Activated CD4-positive, CD25-positive, alpha-beta regulatory T cell treated with anti-CD3 and anti-CD28 coated beads, Interleukin-2, amount 50 U/mL, for 24 hours (primary cell): ENCODE results near the gene FMN1.
"Not testable (repeated sequence)": the region's sequence is repeated elsewhere in the genome, so short reads cannot be mapped to it uniquely, and the experiment has no call there.

Experiments
- ATAC-seq, 2 donors: fragments of 150-1000 bp; cut with Tn5 transposase; one replicate each; pipeline ENCODE4 v1.10.0; 2021; ENCODE audit warnings: mild to moderate bottlenecking in 1 of 2, moderate library complexity in 1 of 2

FMN1 gene

DNA sequence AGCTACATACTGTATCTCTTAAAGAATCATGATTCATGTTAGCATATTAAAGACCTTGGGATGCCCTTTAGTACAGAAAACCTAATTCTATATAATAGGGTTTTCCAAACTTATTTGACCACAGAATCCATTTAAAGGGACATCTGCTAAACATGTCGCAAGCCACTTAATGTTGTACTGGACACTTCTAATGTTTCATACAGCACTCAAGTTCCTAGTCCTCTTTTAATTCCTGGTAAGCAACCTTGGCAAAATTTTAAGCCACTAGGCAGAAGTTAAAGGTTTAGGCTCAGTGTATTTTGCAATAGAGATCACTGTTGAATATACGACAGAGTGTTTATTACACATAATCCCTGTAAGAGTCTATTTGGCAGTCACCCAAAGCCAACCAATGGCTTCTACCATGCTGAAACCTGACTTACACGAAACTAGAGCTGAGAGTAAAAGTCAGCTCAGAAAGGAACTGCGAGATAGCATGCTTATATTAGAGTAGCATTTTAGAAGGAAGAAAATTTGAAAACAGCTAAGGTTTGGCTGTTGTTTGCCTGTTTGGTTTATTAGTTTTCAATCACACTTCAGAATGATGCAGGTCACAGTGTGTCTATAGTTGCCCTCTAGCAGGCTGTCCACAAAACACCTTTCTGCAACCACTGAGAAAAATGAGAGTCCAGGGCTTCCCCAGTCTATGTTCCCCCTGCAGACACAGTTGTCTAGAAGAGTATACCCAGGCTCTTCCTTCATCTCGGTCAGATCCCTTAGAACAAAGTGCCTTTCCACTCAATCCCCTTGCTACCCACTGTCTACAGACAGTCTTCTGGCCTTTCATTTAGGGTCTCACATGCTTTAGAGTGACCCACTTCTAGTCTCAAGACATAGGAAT lies 104.4 kb downstream of the FMN1 start:
- ATAC-seq, result no peak

GRCh38 chr15:33089165-33089877 lies 105.2 kb downstream of the FMN1 start:
- ATAC-seq, result no peak

DNA sequence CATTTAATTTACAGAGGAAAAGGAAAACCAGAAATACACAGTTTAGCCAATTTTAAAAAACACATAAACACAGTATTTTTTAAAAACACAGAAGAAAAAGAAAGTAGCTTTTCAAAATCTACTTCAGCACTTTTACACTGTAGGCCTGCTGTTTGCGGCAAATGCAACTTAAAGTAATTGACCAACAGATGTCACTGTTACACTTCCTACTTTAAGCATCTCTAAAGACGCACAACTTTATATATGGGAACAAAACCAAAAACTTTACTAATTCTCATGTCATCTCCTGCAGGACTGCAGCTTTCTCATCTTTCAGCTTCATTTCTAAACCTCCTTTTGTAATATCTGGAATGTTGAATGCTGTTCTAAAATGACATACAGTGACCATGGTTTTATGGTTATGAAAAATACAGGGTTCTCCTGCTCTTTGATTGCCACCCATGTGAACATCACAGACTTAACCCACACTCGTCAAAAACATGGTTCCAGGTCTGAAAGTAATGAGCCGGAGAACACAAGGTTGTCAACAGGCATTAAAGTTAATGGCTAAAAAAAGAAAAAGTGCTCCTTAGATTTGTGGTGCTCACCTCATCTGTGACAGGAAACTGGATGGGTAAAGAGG lies 107.9 kb downstream of the FMN1 start:
- no peak for ATAC-seq

DNA sequence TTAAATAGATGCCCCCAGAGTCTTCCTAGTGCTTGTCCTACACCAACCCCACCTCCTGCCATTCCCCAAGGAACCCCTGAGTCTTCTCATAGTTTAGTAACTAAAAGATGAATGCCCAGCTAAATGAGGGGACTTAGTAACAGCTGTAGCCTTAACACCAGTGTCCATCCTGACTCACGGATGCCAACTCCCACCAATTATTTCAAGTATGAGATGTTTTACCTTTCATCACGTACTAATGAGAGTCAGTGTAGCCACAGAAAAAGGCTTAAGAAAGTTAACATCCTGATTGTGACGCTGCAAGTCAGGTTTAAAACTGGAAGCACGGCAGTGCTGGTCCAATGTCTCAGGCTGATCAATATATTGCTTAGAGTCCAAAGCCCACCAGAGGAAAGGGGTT lies 109.9 kb downstream of the FMN1 start:
- ATAC-seq, result no peak

DNA sequence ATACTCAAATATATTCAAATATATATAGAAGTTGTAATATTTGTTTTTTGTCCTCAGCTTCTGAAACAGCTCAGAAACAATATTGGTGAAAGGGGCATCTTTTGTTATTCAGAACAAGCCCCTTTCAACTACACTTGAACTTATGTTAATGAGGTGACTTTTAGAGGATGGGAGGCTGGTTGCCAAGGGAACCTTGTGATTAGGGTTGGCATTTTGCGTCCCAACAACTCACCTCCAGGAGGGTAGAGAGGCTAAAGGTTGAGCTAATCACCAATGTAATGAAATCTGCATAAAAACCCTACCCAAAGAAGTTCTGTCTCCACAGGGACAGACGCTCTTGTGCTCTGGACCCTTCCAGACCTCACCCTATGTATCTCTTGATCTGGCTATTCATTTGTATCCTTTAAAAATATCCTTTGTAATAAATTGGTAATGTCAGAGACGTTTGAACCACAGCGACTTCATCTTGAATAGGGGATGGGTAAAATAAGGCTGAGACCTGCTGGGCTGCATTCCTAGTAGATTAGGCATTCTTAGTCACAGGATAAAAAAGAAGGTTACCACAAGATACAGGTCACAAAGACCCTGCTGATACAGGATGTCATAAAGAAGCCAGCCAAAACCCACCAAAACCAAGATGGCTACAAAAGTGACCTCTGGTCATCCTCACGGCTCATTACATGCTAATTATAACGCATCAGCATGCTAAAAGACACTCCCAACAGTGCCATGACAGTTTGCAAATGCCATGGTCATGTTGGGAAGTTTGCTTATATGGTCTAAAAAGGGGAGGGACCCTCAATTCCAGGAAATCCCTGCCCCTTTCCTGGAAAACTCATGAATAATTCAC lies 111.1 kb downstream of the FMN1 start:
- no peak for ATAC-seq

GRCh38 chr15:33080006-33080405 lies 114.5 kb downstream of the FMN1 start:
- no peak for ATAC-seq

GRCh38 chr15:33078607-33079006 lies 115.9 kb downstream of the FMN1 start:
- no peak for ATAC-seq

DNA sequence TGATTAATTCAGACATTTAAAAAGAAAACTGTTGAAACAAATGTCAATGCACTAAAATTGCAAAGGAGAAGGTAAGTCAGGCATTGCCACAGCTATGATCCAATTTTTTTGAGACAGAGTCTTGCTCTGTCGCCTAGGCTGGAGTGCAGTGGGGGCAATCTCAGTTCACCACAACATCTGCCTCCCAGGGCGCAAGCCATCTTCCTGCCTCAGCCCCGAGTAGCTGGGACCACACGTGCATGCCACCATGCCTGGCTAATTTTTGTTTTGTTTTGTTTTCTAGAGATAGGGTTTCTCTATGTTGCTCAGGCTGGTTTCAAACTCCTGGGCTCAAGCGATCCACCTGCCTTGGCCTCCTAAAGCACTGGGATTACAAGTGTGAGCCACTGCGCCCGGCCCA lies 117.6 kb downstream of the FMN1 start:
- no peak for ATAC-seq

DNA sequence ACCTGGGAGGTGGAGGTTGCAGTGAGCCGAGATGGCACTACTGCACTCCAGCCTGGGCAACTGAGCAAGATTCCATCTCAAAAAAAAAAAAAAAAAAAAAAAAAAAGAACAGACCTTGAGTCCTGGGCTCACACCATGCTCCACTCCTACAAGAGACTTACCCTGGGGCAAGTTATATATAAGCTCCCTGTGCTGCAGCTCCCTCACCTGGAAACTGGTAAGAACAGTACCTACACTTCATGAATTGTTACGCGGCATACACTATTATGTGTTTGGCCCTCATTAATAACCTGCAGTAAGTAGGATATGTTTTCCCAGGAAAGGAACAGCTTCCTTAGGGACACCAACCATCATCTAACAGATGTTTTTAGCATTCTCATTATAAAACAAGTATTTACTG lies 119.6 kb downstream of the FMN1 start:
- no peak for ATAC-seq

DNA sequence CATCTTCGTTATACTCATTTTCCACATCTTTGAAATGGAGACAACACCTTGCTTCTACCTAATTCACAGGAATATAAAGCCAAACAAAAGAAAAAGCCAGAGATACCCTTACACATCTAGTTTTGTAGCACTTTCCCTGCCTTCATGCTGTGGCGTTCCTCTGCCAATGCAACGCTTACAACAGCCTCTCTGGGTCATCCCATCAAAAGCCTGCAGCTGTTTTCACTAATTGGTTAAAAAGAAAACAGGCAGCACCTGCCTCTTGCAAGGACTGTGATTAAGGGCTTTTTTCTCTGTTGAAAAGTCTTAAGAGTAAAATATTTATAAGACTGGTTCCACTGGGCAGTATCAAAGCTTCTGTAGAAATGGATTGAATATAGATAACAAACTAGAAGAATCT lies 120.3 kb downstream of the FMN1 start:
- ATAC-seq, result no peak

DNA sequence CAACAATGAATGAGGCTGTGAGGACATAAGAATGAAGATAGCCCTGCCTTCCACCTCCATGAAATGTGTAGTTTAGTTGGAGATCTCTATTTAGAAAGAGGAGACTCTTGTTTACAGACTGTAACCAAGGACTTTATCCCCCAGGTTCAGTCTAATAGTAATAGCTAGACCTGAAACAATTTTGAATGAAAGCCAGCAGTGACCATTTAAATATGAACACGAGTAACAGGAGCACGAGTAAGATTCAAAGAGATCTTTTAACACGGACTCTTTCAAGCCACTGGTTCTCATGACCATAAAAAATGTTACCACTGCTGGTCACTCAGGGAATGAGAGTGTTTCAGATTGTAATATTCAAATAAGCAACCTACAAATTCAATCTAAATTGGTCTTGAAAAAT lies 123.1 kb downstream of the FMN1 start:
- no peak for ATAC-seq

DNA sequence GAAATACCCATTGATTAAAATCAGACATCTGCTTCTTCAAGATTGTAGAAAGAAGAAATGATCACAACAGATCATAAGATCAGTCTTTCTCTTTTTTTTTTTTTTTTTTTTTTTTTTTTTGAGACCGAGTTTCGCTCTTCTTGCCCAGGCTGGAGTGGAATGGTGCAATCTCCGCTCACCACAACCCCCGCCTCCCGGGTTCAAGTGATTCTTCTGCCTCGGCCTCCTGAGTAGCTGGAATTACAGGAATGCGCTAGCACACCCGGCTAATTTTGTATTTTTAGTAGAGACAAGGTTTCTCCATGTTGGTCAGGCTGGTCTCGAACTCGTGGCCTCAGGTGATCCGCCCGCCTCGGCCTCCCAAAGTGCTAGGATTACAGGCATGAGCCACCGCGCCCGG lies 124.6 kb downstream of the FMN1 start:
- not testable (repeated sequence) for ATAC-seq

GRCh38 chr15:33069161-33069560 lies 125.4 kb downstream of the FMN1 start:
- ATAC-seq, result no peak

- ATAC-seq, result no peak
Measured at GRCh38 chr15:33068511-33068990, 126.0 kb downstream of the FMN1 start.

DNA sequence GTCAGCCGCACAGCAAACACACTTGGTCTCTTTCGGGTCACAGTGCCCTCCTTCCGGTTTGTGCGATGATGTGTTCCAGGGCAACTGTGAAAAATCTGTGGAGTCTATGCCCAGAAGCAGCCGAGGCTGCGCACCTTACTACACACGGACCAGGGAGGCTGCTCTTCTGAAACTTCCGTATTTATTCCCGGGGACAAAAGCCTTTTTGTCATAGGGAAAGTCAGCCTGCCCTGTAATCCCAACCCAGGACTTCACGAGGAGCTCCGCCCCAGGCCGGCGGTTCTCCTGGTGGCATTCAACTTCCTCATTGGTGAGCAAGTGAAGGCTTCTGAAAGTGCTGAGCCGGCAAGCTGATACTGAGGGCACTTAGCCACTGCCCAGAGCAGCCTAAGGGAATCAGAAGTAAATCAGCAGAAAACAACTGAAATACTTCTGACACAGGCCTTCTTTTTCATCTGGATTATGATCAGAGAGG lies 126.5 kb downstream of the FMN1 start:
- no peak for ATAC-seq

GRCh38 chr15:33067456-33067855 lies 127.1 kb downstream of the FMN1 start:
- no peak for ATAC-seq

DNA sequence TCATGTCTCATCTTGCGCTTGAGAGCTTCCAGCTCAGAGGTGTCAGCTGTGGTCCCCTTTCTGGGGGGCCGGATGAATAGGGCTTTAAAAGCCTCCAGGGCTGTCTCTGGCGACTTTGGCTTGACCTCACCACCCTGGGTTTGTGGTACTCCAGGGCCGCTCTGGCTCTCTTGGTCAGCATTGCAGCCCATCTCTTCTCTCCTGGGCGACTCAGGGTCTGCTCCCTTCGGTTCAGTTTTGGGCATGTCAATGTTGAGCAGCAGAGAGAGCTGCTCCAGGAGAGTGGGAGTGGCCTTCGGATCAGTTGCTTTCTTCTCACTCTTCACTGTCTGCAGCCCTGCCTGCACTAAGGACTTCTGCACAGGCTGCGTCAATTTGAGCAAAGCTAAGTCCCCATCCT lies 127.9 kb downstream of the FMN1 start:
- ATAC-seq, result no peak

- no peak for ATAC-seq
Measured at GRCh38 chr15:33064878-33065277, 129.6 kb downstream of the FMN1 start.

- ATAC-seq, result no peak
Measured at GRCh38 chr15:33059184-33059583, 135.3 kb downstream of the FMN1 start.

DNA sequence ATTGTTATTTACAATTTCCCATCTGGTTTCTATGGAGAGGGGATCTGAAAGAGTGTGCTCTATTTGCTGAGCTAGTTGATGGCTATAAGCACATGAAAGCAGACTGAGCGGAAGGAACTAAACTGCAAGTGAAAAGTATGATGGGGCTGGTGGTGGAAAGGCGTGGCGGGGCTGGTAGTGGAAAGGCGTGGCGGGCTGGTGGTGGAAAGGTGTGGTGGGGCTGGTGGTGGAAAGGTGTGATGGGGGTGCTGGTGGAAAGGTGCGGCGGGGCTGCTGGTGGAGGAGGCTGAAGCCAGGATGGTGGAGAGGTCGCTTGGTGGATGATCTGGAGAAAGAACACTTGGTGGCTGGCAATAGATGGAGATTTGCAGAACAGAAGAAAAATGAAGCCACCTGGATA lies 136.7 kb downstream of the FMN1 start:
- no peak for ATAC-seq

DNA sequence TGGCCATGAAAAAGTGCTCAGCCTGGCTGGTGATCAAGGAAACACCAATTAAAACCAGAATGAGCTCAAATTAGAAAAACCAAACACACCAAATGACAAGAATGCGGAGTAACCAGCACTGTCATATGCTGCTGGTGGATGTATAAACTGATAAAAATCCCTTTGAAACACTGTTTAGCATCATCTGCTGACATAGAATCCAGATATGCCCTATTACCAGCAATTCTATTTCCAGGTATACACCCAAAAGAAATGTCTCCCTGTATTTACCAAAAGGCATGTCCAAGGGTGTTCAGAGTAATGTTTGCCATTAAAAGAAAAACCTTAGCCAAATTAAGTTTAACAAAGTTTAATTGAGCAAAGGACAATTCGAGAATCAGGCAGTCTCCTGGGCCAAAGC lies 138.6 kb downstream of the FMN1 start:
- ATAC-seq, result no peak

GRCh38 chr15:33051528-33051927 lies 143.0 kb downstream of the FMN1 start:
- ATAC-seq, result no peak

DNA sequence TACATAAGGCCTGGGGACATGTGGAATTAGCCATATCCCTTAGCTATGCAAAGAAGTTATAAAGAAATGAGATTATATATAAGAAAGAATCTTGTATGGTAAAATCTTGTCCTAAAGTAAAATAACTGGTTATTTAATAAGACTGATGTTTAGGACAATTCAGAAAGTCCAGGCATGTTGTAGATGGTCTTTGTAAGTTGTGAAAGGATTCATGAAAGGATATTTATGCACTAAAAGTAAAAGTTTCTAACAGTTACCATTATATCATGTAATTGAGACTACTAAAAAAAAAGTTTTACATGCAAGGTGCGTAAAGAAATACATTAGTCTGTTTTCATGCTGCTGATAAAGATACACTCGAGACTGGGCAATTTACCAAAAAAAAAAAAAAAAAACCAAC lies 146.3 kb downstream of the FMN1 start:
- no peak for ATAC-seq
